Measurements from ENCODE around the gene OR52E5.

The OR52E5 gene

DNA sequence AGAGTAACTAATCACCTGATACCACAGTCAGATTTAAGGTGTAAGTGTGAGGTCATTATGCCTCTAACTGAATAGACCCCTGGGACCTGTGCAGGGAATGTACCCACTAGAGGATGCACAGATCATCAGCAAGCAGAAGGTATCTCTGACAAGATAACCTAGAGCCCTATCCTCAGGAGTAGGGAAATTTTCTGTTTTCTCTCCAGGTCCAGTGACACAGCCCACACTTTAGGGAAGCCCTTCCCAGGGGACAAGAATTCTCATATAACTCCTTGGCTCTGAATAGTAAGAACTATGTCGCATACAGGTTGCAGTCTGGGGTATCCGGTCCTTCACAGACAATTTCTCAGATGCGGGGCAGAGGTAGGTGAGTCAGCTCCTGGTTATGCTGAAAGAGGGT is at the start of gene OR52E5:
Gene OR52E5, plus strand, starts transcription at position 301 of the 400 bp plus-strand sequence. CDS start 7,569 bp downstream, outside the sequence.
- in situ Hi-C loops (cut with MboI; ENCODE audit: low sequenced_read_pairs) = no loop called here

DNA sequence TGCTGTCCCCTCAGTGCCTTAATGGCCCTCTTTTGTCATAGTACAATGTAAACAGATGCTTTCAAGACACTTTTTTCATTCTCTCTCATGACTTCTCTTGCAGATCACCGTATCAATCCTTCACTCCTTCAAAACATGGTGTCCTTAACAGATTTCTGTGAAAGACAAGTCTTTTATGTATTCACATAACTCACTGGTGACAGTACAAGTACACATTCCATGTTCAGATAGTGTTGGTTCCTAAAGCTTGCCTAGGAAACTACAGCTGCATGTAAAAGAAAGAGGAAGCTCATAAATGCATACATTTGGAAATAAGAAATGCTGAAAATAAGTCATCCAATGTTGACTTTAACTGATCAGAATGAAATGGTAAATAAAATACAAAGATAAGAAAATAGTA is 46.3 kb upstream of the OR52E5 start:
- in situ Hi-C loops (cut with MboI; ENCODE audit: low sequenced_read_pairs) = no loop called here

DNA sequence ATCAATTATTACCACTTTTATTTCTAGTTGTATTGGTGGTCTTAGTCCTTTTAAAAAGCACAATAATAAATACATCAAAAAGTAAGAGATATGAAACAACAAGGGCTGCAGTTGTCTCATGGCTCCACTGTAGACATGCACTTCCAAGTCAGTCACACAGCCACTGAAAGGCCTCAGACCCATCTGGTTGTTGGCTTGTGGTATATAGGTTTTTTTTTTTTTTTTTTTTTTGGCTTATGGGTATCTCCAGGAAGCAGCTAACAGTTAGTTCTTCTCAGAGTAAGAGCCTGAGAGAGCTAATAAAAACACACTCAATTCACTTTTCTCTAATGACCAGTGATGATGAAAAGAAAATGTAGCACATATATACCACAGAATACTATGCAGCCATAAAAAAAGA is 45.3 kb upstream of the OR52E5 start:
- in situ Hi-C loops (cut with MboI; ENCODE audit: low sequenced_read_pairs) = no loop called here

DNA sequence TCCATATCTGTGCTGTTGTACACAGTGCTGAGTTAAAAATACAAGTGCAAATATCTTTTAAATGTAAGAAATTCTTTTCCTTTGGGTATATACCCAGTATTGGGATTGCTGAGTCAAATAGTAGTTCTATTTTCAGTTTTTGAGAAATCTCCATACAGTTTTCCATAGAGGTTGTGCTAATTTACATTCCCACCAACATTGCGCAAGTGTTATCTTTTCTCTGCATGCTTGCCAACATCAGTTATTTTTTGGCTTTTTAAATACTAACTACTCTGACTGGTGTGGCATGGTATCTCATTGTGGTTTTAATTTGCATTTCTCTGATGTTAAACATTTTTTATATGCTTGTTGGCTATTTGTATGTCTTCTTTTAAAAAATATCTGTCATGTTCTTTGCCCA is 42.0 kb upstream of the OR52E5 start:
- in situ Hi-C loops (cut with MboI; ENCODE audit: low sequenced_read_pairs) = no loop called here

DNA sequence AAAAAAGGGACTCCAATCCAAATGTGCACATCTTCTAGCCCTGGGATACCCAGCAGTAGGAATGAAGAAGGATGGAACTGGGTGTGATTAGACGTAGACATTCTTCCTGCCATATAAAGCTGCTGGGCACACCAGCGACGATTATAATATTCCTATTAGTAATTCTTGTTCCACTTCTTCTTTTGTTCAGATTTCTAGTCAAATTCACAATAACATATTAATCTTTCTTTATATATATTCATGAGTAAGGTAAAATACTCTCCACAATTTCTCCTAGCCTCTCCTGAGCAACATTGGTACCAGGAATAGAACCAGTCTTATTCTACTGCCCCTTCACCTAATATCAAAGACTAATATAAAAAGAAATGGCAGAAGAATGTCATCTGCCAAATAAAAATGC is 35.4 kb upstream of the OR52E5 start, which contains the start of gene OR52E8:
Gene OR52E8, minus strand, starts transcription at position 101 of the 400 bp plus-strand sequence. Its CDS starts 0 bp downstream, at position 101.
- in situ Hi-C loops (cut with MboI; ENCODE audit: low sequenced_read_pairs) = no loop called here

DNA sequence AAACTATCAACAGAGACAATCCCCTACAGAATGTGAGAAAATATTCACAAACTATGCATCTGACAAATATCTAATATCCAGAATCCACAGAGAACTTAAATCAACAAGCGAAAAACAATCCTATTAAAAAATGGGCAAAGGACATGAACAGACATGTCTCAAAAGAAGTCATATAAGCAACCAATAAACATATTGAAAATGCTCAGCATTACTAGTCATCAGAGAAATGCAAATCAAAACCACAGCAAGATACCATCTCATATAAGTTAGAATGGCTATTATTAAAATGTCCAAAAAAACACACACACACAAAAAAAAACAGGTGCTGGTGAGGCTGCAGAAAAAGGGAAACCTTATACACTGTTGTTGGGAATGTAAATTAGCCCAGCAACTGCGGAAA is 27.2 kb upstream of the OR52E5 start:
- in situ Hi-C loops (cut with MboI; ENCODE audit: low sequenced_read_pairs) = no loop called here

DNA sequence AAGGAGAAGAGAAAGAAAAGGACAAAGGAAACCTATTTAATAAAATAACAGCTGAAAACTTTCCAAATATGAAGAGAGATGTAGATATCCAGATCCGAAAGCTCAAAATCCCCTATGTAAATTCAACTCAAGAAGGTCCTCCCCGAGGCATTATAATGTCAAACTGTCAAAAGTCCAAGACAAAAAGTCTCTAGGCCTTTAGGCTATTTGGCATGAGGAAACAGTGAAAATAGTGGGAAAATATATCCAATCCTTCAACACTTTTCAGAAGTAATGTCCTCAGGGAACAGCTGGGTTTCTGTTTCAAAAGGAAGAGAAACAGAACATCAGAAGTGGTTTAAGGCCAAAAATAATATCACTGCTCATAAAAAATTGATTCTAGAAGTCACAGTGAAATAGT is 14.4 kb upstream of the OR52E5 start:
- in situ Hi-C loops (cut with MboI; ENCODE audit: low sequenced_read_pairs) = no loop called here

DNA sequence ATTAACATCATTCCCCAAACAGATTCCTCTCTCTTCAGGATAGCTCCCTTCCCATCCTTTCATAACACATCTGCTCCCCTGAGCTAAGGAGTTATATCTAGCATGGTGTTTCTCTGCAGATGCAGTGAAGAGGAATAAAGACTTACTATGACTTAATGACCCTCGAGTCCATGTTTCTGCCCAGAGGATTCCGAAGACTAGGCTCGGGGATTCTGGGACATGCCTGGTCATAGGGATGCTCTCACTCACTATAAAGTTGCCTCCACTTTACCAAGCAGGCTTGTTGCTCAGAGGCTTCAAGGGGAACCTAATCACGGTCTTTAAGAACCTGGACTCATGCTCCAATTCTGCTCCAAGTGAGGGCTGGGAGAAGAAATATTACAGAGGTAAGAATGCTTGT is 12.7 kb upstream of the OR52E5 start, which contains the start of gene OR52E4:
Gene OR52E4, plus strand, starts transcription at position 301 of the 400 bp plus-strand sequence. CDS start 3,664 bp downstream, outside the sequence.
- in situ Hi-C loops (cut with MboI; ENCODE audit: low sequenced_read_pairs) = no loop called here

DNA sequence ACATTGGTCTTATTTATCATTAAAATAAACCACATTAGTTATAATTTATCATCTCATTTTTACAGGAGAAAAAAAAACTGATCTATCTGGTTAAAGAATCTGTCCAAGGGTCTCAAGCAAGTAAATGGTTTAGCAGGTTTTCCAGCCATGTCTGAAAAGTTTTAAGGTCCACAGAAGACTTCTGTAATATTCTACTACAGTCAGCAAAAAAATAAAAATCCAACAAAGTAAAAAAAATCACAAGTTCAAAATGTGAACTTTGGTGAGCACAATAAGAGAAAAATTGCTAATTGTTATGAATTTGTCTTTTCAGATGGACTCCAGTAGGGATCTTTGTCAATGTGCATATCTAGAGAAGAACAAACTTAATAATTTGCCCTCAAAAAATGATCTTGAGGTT is 11.3 kb upstream of the OR52E5 start:
- in situ Hi-C loops (cut with MboI; ENCODE audit: low sequenced_read_pairs) = no loop called here

DNA sequence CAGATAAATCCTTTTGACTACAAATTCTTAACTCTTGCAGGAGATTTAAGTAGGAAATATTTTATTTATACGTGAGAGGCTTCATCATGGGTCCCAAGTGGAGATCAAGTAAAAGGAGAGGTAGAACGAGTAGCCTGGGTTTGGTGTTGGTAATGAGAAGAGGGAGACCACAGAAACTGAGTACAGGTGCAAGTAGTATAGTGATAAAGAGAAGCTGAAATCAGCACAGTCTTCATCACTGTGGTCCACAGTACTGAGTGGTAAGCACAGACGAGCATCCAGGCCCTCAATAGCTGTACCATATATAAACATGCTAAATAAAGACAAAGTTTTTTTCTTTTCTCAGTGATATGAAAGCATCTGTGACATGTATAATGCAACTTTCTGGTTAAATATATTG is 5.8 kb upstream of the OR52E5 start:
- in situ Hi-C loops (cut with MboI; ENCODE audit: low sequenced_read_pairs) = no loop called here

DNA sequence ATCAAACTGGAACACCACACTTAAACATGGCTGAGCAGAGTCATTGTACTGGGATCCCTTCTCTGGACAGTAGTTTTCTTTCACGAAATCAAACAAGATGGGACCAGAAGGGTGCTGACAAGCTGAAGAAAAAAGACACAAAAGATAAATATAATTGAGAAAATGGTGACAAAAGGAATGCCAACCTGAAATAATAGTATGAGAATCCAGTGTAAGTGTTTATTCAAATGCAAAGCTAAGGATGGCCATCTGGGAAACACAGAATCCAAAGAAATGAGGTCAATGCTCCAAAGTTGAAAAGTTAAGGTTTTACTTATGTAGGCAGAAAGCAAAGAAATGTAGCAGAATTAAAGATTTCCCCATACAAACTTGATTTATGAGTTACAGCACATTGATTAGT is 5.3 kb upstream of the OR52E5 start:
- in situ Hi-C loops (cut with MboI; ENCODE audit: low sequenced_read_pairs) = no loop called here

DNA sequence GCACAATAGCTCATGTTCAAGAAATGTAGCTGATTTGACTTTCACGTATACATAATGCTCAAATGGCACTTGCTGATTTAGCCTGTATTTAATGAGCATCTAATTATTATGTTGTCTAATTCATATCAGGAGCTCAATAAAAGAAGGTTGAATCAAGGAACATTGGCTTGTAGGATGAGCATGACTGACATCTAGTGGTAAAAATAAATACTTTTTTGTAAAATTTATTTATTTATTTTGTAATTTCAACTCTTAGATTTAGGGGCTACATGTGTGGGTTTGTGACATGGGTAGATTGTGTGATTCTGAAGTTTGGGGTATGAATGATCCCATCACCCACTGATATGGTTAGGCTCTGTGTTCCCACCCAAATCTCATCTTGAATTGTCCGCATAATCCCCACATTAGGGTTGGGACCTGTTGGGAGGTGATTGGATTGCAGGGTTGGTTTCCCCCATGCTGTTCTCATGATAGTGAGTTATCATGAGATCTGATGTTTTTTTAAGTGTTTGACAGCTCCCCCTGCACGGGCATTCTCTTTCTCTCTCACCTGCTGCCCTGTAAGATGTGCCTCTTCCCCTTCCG is 1.7 kb upstream of the OR52E5 start:
- in situ Hi-C loops (cut with MboI; ENCODE audit: low sequenced_read_pairs) = no loop called here

DNA sequence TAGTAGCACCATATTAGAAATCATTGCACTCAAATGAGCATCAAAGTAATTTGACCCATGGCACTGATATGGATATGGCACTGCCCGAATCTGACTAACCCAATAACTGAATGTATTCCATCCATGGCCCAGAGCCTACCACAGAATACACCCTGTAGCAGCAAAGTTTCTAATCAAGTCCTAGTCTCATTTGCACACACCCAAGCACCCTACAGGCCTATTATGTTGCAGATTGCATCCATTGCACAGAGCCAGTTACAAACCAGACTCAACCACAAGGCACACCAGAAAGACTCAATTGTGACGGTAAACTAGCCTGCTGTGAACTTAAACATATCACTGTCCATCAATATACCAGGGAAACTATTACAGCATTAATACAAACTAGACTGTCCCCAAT is 6.5 kb downstream of the OR52E5 start:
- in situ Hi-C loops (cut with MboI; ENCODE audit: low sequenced_read_pairs) = no loop called here

DNA sequence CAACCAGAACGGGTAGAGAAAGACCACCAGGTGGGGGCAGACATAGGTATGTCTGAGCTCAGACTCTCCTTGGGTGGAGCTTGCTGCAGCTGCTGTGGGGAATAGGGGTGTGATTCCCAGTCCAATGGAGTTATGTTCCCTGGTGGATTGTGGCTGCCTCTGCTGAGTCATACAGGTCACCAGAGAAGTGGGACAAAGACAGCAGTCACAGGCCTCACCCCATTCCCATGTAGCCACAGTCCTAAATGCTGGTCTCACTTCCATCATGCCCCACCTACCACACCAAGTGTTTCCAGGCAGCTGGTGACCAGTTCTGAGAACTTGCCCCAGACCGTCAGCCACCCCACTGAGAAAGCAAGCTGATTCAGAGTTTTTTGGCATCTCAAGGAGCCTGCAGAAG is 17.5 kb downstream of the OR52E5 start:
- in situ Hi-C loops (cut with MboI; ENCODE audit: low sequenced_read_pairs) = no loop called here

DNA sequence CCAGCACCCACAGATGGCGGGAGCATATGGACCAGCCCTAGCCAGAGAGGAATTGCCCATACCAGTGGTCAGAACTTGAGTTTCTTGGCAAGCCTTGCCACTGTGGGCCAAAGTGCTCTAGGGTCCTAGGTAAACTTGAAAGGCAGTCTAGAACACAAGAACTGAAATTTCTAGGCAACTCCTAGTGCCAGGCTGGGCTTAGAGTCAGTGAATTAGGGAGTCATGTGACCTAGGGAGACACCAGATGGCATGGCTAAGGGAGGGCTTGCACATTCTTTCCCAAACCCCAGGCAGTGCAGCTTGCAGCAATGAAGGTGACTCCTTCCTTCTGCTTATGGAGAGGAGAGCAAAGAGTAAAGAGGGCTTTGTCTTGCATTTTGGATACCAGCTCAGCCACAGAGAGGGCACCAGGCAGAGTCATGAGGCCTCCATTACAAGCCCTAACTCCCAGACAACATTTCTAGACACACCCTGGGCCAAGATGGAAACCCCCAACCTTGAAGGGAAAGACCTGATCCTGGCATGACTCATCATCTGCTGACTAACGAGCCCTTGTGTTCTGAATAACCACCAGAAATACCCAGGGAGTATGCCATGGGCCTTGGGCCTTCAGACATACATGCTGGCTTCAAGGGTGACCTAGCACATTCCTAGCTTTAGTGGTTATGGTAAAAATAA is 29.9 kb downstream of the OR52E5 start:
- in situ Hi-C loops (cut with MboI; ENCODE audit: low sequenced_read_pairs) = no loop called here

DNA sequence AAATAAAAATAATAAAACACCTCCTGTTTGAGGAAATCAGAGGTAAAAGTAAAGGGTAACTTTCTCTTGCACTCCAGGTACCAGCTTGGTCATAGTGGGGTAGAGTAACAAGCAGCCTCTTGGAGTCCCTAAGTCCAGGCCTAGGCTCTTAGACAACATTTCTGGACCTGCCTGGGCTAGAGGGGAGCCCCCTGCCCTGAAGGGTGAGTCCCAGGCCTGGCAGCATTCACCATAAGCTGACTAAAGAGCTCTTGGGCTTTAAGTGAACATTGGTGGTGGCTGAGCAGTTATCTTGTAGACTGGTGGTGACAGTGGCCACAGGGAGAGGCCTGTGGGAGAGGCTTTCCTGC is 30.4 kb downstream of the OR52E5 start:
- in situ Hi-C loops (cut with MboI; ENCODE audit: low sequenced_read_pairs) = no loop called here

DNA sequence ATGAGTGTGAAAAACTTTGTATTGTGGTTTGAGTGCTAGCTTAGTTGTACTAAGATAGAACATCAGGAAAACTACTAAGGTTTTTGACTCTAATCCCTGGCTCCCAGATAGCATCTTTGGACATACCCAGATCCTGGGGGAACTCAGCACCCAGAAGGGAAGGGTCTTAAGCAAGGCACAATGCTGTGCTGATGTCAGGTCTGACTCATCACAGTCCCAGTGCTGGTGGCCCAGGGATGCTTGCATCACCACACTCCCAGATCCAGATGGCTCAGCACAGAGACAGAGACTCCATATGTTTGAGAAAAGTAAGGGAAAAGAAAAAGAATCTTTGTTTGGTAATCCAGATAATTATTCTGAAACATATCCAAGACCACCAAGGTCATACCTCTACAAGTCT is 30.8 kb downstream of the OR52E5 start:
- in situ Hi-C loops (cut with MboI; ENCODE audit: low sequenced_read_pairs) = no loop called here

DNA sequence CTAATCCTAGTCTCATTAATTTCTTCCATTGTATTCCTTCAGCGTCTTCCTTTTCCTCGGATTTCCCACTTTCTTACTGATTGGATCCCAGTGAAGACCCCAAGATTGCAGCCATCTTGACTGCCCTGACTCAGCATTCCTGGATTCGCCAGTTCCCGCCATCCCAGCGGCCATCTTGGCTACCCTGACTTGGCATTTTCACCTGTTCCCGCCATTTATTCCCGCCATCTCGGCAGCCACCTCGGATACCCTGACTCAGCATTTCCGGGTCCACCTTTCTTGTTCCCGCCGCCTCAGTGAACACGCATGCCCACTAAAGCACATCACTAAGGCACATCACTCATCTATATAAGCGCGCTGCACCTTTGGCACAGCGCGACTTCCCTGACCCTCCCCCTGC is 35.3 kb downstream of the OR52E5 start:
- in situ Hi-C loops (cut with MboI; ENCODE audit: low sequenced_read_pairs) = no loop called here

DNA sequence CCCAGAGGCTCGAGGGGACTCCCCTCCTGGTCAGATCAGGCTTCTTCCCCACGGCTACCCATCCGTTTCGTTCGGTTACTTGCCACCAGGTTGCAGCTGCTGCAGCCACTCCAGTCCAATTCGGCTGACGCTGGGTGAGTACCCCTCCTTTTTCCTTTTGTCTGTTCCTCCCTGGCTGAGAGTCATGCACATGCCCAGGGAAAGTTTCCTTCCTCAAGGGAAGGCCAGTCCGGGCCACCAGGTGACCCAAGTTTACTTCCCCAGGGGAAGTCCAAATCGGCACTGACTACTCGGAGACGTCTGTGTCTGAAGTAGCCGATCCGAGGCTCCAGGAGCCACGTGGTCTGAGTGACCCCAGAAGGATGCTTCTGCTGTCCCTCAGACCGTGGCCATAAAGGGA is 35.8 kb downstream of the OR52E5 start:
- in situ Hi-C loops (cut with MboI; ENCODE audit: low sequenced_read_pairs) = no loop called here

DNA sequence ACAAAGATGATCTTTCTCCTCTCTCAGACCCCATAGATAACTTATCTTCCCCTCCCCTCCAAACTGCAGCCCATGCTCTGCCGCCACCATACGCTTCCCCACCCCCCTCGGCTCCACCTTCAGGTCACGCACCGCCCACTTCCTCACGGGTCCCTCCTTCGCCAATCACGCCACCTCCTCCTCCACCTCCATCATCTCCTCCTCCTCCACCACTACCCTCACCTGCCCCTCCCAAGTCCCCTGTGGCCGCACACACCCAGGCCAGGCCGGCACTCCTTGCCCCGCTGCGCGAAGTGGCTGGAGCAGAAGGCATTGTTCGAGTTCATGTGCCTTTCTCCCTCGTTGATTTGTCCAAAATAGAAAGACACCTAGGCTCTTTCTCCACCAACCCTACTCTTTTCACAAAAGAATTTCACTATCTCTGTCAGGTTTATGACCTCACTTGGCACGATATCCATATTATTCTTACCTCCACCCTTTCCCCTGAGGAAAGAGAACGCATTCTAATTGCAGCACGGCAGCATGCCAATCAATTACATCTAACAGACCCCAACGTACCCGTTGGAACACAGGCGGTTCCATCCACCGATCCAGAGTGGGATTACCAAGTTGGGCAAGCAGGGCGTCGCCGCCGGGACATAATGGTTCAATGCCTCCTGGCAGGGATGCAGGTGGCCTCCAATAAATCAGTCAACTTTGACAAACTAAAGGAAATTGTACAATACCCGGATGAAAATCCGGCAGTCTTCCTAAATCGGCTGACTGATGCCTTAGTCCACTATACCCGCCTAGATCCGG is 36.8 kb downstream of the OR52E5 start:
- in situ Hi-C loops (cut with MboI; ENCODE audit: low sequenced_read_pairs) = no loop called here

DNA sequence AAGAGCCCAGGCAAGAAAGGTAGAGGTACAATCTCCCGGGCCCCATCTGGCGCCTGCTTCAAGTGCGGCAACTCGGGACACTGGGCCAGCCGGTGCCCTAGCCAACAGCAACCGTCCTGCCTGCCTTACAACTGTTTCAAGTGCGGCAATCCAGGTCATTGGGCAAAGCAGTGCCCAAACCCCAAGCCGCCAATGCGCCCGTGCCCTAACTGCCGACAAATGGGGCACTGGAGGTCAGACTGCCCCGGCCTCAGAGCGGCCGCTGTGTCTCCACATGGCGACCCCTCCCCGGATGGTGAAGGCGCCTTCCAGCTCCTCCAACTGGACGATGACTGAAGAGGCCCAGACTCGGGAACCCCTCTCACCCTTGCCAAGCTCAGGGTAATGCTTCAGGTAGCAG is 37.6 kb downstream of the OR52E5 start:
- in situ Hi-C loops (cut with MboI; ENCODE audit: low sequenced_read_pairs) = no loop called here

DNA sequence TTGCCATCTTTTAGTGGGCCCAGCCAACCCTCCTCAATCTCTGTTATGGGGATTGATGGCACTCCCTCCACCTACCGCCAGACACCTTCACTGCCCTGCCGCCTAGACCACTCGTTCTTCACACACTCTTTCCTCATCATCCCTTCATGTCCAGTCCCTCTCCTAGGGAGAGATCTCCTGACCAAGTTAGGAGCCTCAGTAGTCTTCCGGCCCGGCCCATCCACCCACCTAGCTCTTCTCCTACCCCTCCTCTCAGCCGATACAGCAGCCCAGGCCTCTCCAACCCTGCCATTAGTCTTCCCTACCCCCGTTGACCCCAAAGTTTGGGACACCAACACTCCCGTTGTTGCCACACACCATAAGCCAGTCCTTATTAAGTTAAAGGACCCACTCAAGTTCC is 38.1 kb downstream of the OR52E5 start:
- in situ Hi-C loops (cut with MboI; ENCODE audit: low sequenced_read_pairs) = no loop called here
